HEK293 (cell line): ENCODE results near the gene AK5.

ENCODE experiments used
- CTCF ChIA-PET: fragments of 350-600 bp; formaldehyde crosslinking; extraction: SDS; loops from one replicate; lab custom pipeline; 2021; ENCODE audit warnings: antibody characterized with exemption; lab: Yijun Ruan, JAX
- POLR2A ChIA-PET: fragments of 300-600 bp; formaldehyde crosslinking; extraction: SDS; loops from one replicate; lab custom pipeline; 2020; ENCODE audit warnings: antibody characterized with exemption, inconsistent platforms; lab: Yijun Ruan, JAX
- H3K27ac ChIP-seq: fragments of 200-500 bp; sonication (Bioruptor generic); 2 replicates; pipeline ENCODE4 v1.5.1; 2014; ENCODE audit warnings: low read depth, low read length, control low read depth, inconsistent platforms; ENCODE audit errors: extremely low read depth
- H3K36me3 ChIP-seq, 2 experiments: fragments of 200-500 bp in 1 of 2; sonication (Bioruptor generic) in 1 of 2; 1 replicate in 1 of 2; 2 replicates in 1 of 2; pipeline ENCODE4 v1.5.1; 2014 to 2017; ENCODE audit warnings: inconsistent platforms in 2 of 2, low read length in 2 of 2; ENCODE audit not compliant: control insufficient read depth in 2 of 2, insufficient read depth in 1 of 2
- H3K4me1 ChIP-seq: fragments of 200-500 bp; sonication (Bioruptor generic); 2 replicates; pipeline ENCODE4 v1.5.1; 2014; ENCODE audit warnings: mild to moderate bottlenecking, low read length, inconsistent platforms; ENCODE audit not compliant: control insufficient read depth, insufficient read depth
- H3K4me3 ChIP-seq: 2 replicates; pipeline ENCODE4 v1.5.1; 2011; ENCODE audit warnings: low read depth, mild to moderate bottlenecking, control low read depth, low read length, moderate library complexity
- H3K9me3 ChIP-seq: fragments of 200-500 bp; sonication (Bioruptor generic); 2 replicates; pipeline ENCODE4 v1.5.1; 2014; ENCODE audit warnings: low read depth, low read length, inconsistent platforms; ENCODE audit not compliant: control insufficient read depth, insufficient read depth
- BCL11A ChIP-seq: fragments of 450-650 bp; formaldehyde crosslinking; IDR thresholded peaks from 2 replicates; pipeline ENCODE4 v1.5.1; 2016; ENCODE audit warnings: low read depth, missing biosample characterization, missing genetic modification characterization
- FEZF1 ChIP-seq: fragments of 450-650 bp; formaldehyde crosslinking; IDR thresholded peaks from 2 replicates; pipeline ENCODE4 v1.5.1; 2016; ENCODE audit warnings: missing biosample characterization, missing genetic modification characterization
- KLF9 ChIP-seq: fragments of 450-650 bp; formaldehyde crosslinking; IDR thresholded peaks from 2 replicates; pipeline ENCODE4 v1.5.1; 2016; ENCODE audit warnings: missing biosample characterization, missing genetic modification characterization, low read depth
- OSR2 ChIP-seq: fragments of 450-650 bp; formaldehyde crosslinking; IDR thresholded peaks from 2 replicates; pipeline ENCODE4 v1.5.1; 2016; ENCODE audit warnings: missing biosample characterization, missing genetic modification characterization
- REPIN1 ChIP-seq: fragments of 450-650 bp; formaldehyde crosslinking; IDR thresholded peaks from 2 replicates; pipeline ENCODE4 v1.5.1; 2017; ENCODE audit warnings: missing biosample characterization, missing genetic modification characterization, low read depth
- ZFHX2 ChIP-seq: fragments of 450-650 bp; formaldehyde crosslinking; conservative IDR thresholded peaks from 2 replicates; pipeline ENCODE4 v1.5.1; 2016; ENCODE audit warnings: missing biosample characterization, missing genetic modification characterization
- ZFP37 ChIP-seq: fragments of 450-650 bp; formaldehyde crosslinking; IDR thresholded peaks from 2 replicates; pipeline ENCODE4 v1.5.1; 2016; ENCODE audit warnings: missing biosample characterization, missing genetic modification characterization
- ZNF114 ChIP-seq: fragments of 450-650 bp; formaldehyde crosslinking; IDR thresholded peaks from 2 replicates; pipeline ENCODE4 v1.5.0; 2017; ENCODE audit warnings: missing biosample characterization, missing genetic modification characterization
- ZNF121 ChIP-seq: fragments of 450-650 bp; formaldehyde crosslinking; IDR thresholded peaks from 2 replicates; pipeline ENCODE4 v1.5.1; 2016; ENCODE audit warnings: missing biosample characterization, missing genetic modification characterization
- ZNF211 ChIP-seq: fragments of 450-650 bp; formaldehyde crosslinking; IDR thresholded peaks from 2 replicates; pipeline ENCODE4 v1.5.1; 2016; ENCODE audit warnings: low read depth, missing biosample characterization, missing genetic modification characterization
- ZNF214 ChIP-seq: fragments of 450-650 bp; formaldehyde crosslinking; IDR thresholded peaks from 2 replicates; pipeline ENCODE4 v1.5.1; 2017; ENCODE audit warnings: missing biosample characterization, mild to moderate bottlenecking, missing genetic modification characterization, borderline replicate concordance
- ZNF223 ChIP-seq: fragments of 450-650 bp; formaldehyde crosslinking; IDR thresholded peaks from 2 replicates; pipeline ENCODE4 v1.5.1; 2016; ENCODE audit warnings: missing biosample characterization, missing genetic modification characterization
- ZNF335 ChIP-seq: fragments of 450-650 bp; formaldehyde crosslinking; conservative IDR thresholded peaks from 2 replicates; pipeline ENCODE4 v1.5.1; 2016; ENCODE audit warnings: missing biosample characterization, missing genetic modification characterization
- ZNF350 ChIP-seq: fragments of 450-650 bp; formaldehyde crosslinking; IDR thresholded peaks from 2 replicates; pipeline ENCODE4 v1.5.0; 2017; ENCODE audit warnings: missing biosample characterization, mild to moderate bottlenecking, missing genetic modification characterization
- ZNF549 ChIP-seq: fragments of 450-650 bp; IDR thresholded peaks from 2 replicates; pipeline ENCODE4 v1.5.1; 2018; ENCODE audit warnings: missing biosample characterization, missing genetic modification characterization, mild to moderate bottlenecking, inconsistent platforms, moderate library complexity
- ZNF600 ChIP-seq: fragments of 450-650 bp; formaldehyde crosslinking; IDR thresholded peaks from 2 replicates; pipeline ENCODE4 v1.5.1; 2016; ENCODE audit warnings: missing biosample characterization, missing genetic modification characterization
- ZNF626 ChIP-seq: fragments of 450-650 bp; sonication (Bioruptor Pico); formaldehyde crosslinking; IDR thresholded peaks from 2 replicates; pipeline ENCODE4 v1.5.1; 2018; ENCODE audit warnings: missing biosample characterization, missing genetic modification characterization, inconsistent platforms
- ZNF664 ChIP-seq: fragments of 450-650 bp; formaldehyde crosslinking; IDR thresholded peaks from 2 replicates; pipeline ENCODE4 v1.5.1; 2016; ENCODE audit warnings: missing biosample characterization, missing genetic modification characterization
- ZNF776 ChIP-seq: fragments of 450-650 bp; formaldehyde crosslinking; IDR thresholded peaks from 2 replicates; pipeline ENCODE4 v1.5.0; 2017; ENCODE audit warnings: missing biosample characterization, missing genetic modification characterization, borderline replicate concordance
- ZNF777 ChIP-seq: fragments of 450-650 bp; formaldehyde crosslinking; IDR thresholded peaks from 2 replicates; pipeline ENCODE4 v1.5.1; 2017; ENCODE audit warnings: missing biosample characterization, missing genetic modification characterization, borderline replicate concordance
- ZNF837 ChIP-seq: fragments of 450-650 bp; formaldehyde crosslinking; IDR thresholded peaks from 2 replicates; pipeline ENCODE4 v1.5.1; 2016; ENCODE audit warnings: missing biosample characterization, missing genetic modification characterization
- ZSCAN23 ChIP-seq: fragments of 450-650 bp; formaldehyde crosslinking; IDR thresholded peaks from 2 replicates; pipeline ENCODE4 v1.5.1; 2016; ENCODE audit warnings: missing biosample characterization, missing genetic modification characterization
- TF ChIP-seq, protein P1 (sequence below): fragments of 450-650 bp; formaldehyde crosslinking; IDR thresholded peaks from 2 replicates; pipeline ENCODE4 v1.5.1; 2016; ENCODE audit warnings: missing biosample characterization, missing genetic modification characterization
- TF ChIP-seq, protein P2 (sequence below): fragments of 450-650 bp; formaldehyde crosslinking; IDR thresholded peaks from 2 replicates; pipeline ENCODE4 v1.5.1; 2016; ENCODE audit warnings: missing biosample characterization, missing genetic modification characterization
- TF ChIP-seq, protein P3 (sequence below): fragments of 450-650 bp; formaldehyde crosslinking; IDR thresholded peaks from 2 replicates; pipeline ENCODE4 v1.5.1; 2017; ENCODE audit warnings: missing biosample characterization, missing genetic modification characterization
- TF ChIP-seq, protein P4 (sequence below): fragments of 450-650 bp; formaldehyde crosslinking; IDR thresholded peaks from 2 replicates; pipeline ENCODE4 v1.5.1; 2016; ENCODE audit warnings: missing biosample characterization, missing genetic modification characterization
- TF ChIP-seq, protein P5 (sequence below): fragments of 450-650 bp; formaldehyde crosslinking; IDR thresholded peaks from 2 replicates; pipeline ENCODE4 v1.5.1; 2016; ENCODE audit warnings: missing biosample characterization, missing genetic modification characterization

Gene AK5

GRCh38 chr1:77356136-77356535 is 74.3 kb downstream of the AK5 start:
- POLR2A ChIA-PET, result no interaction called here
- H3K9me3 ChIP-seq, result no peaks in the 10 kb centered on the region
- H3K36me3 ChIP-seq, result no peaks in the 10 kb centered on the region
- no peak overlapping the region for H3K27ac ChIP-seq
- no peaks in the 10 kb centered on the region for H3K4me1 ChIP-seq
- TF ChIP-seq ZNF335 (tag by site-specific recombination) (no peak), ZNF214 (no peak), ZNF664 (no peak), ZNF776 (tag by site-specific recombination) (no peak), BCL11A (tag by site-specific recombination) (no peak), ZNF223 (tag by site-specific recombination) (no peak), ZNF777 (tag by site-specific recombination) (no peak), ZNF837 (no peak), ZNF121 (no peak), KLF9 (tag by site-specific recombination) (no peak), ZNF350 (no peak), ZNF211 (no peak), ZNF114 (tag by site-specific recombination) (no peak)
- TF ChIP-seq, protein P1, sequence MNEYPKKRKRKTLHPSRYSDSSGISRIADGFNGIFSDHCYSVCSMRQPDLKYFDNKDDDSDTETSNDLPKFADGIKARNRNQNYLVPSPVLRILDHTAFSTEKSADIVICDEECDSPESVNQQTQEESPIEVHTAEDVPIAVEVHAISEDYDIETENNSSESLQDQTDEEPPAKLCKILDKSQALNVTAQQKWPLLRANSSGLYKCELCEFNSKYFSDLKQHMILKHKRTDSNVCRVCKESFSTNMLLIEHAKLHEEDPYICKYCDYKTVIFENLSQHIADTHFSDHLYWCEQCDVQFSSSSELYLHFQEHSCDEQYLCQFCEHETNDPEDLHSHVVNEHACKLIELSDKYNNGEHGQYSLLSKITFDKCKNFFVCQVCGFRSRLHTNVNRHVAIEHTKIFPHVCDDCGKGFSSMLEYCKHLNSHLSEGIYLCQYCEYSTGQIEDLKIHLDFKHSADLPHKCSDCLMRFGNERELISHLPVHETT (tag by site-specific recombination), result no peak
- TF ChIP-seq, protein P2, sequence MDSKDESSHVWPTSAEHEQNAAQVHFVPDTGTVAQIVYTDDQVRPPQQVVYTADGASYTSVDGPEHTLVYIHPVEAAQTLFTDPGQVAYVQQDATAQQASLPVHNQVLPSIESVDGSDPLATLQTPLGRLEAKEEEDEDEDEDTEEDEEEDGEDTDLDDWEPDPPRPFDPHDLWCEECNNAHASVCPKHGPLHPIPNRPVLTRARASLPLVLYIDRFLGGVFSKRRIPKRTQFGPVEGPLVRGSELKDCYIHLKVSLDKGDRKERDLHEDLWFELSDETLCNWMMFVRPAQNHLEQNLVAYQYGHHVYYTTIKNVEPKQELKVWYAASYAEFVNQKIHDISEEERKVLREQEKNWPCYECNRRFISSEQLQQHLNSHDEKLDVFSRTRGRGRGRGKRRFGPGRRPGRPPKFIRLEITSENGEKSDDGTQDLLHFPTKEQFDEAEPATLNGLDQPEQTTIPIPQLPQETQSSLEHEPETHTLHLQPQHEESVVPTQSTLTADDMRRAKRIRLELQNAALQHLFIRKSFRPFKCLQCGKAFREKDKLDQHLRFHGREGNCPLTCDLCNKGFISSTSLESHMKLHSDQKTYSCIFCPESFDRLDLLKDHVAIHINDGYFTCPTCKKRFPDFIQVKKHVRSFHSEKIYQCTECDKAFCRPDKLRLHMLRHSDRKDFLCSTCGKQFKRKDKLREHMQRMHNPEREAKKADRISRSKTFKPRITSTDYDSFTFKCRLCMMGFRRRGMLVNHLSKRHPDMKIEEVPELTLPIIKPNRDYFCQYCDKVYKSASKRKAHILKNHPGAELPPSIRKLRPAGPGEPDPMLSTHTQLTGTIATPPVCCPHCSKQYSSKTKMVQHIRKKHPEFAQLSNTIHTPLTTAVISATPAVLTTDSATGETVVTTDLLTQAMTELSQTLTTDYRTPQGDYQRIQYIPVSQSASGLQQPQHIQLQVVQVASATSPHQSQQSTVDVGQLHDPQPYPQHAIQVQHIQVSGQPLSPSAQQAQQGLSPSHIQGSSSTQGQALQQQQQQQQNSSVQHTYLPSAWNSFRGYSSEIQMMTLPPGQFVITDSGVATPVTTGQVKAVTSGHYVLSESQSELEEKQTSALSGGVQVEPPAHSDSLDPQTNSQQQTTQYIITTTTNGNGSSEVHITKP (tag by site-specific recombination), result no peak
- TF ChIP-seq, all 188 proteins: peak for 0
- H3K4me3 ChIP-seq, result no peak overlapping the region
- CTCF ChIA-PET, result no interaction called here

DNA sequence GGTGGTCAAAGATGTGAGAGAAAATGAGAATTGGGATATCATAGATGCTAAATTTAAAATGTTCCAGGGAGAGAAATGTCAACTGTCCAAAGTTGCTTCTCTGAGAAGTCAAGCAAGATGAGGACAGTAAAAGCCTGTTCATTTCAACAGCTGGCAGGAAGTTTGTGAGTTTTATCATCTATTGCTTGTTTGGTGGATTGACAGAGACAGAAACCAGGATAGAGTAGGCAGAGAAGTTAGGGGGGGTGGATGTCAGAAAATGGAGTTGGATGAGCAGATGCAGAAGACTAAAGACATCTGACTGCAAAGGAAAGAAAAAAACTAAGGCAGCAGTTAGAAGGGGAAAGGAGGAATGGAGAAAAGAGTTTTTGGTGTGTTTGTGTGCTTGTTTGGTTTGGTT is 78.4 kb downstream of the AK5 start:
- H3K36me3 ChIP-seq, result no peaks in the 10 kb centered on the region
- H3K4me1 ChIP-seq, result no peaks in the 10 kb centered on the region
- no peak overlapping the region for H3K4me3 ChIP-seq
- no peak overlapping the region for H3K27ac ChIP-seq
- no peaks in the 10 kb centered on the region for H3K9me3 ChIP-seq
- ChIA-PET POLR2A (no interaction called here), CTCF (no interaction called here)
- TF ChIP-seq, protein P3, sequence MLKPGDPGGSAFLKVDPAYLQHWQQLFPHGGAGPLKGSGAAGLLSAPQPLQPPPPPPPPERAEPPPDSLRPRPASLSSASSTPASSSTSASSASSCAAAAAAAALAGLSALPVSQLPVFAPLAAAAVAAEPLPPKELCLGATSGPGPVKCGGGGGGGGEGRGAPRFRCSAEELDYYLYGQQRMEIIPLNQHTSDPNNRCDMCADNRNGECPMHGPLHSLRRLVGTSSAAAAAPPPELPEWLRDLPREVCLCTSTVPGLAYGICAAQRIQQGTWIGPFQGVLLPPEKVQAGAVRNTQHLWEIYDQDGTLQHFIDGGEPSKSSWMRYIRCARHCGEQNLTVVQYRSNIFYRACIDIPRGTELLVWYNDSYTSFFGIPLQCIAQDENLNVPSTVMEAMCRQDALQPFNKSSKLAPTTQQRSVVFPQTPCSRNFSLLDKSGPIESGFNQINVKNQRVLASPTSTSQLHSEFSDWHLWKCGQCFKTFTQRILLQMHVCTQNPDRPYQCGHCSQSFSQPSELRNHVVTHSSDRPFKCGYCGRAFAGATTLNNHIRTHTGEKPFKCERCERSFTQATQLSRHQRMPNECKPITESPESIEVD (tag by site-specific recombination), result no peak
- TF ChIP-seq FEZF1 (tag by site-specific recombination) (no peak), REPIN1 (tag by site-specific recombination) (no peak), ZSCAN23 (tag by site-specific recombination) (no peak), ZFP37 (tag by site-specific recombination) (no peak), ZFHX2 (tag by site-specific recombination) (no peak), ZNF600 (tag by site-specific recombination) (no peak), ZNF626 (tag by site-specific recombination) (no peak), ZNF549 (tag by site-specific recombination) (no peak), ZNF664 (no peak), OSR2 (tag by site-specific recombination) (no peak)
- TF ChIP-seq, protein P4, sequence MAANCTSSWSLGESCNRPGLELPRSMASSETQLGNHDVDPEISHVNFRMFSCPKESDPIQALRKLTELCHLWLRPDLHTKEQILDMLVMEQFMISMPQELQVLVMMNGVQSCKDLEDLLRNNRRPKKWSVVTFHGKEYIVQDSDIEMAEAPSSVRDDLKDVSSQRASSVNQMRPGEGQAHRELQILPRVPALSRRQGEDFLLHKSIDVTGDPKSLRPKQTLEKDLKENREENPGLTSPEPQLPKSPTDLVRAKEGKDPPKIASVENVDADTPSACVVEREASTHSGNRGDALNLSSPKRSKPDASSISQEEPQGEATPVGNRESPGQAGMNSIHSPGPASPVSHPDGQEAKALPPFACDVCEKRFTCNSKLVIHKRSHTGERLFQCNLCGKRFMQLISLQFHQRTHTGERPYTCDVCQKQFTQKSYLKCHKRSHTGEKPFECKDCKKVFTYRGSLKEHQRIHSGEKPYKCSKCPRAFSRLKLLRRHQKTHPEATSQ (tag by site-specific recombination), result no peak
- TF ChIP-seq, protein P5, sequence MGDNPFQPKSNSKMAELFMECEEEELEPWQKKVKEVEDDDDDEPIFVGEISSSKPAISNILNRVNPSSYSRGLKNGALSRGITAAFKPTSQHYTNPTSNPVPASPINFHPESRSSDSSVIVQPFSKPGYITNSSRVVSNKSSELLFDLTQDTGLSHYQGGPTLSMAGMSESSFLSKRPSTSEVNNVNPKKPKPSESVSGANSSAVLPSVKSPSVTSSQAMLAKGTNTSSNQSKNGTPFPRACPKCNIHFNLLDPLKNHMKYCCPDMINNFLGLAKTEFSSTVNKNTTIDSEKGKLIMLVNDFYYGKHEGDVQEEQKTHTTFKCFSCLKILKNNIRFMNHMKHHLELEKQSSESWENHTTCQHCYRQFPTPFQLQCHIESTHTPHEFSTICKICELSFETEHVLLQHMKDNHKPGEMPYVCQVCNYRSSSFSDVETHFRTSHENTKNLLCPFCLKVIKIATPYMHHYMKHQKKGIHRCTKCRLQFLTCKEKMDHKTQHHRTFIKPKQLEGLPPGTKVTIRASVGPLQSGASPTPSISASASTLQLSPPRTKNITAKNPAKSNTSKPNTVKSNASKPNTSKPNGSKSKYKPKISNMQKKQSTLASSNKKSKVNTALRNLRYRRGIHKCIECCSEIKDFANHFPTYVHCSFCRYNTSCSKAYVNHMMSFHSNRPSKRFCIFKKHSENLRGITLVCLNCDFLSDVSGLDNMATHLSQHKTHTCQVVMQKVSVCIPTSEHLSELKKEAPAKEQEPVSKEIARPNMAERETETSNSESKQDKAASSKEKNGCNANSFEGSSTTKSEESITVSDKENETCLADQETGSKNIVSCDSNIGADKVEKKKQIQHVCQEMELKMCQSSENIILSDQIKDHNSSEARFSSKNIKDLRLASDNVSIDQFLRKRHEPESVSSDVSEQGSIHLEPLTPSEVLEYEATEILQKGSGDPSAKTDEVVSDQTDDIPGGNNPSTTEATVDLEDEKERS (tag by site-specific recombination), result no peak
